HEK293T (cell line): ENCODE measurements around the gene DNAH3.

Experiments
- FOXM1 ChIP-seq: fragments of 450-650 bp; IDR thresholded peaks from 2 replicates; pipeline ENCODE4 v1.6.1; 2017; ENCODE audit warnings: mild to moderate bottlenecking, borderline replicate concordance
- SUZ12 ChIP-seq: fragments of 450-650 bp; IDR thresholded peaks from 2 replicates; pipeline ENCODE4 v1.6.1; 2016; ENCODE audit warnings: mild to moderate bottlenecking

DNA sequence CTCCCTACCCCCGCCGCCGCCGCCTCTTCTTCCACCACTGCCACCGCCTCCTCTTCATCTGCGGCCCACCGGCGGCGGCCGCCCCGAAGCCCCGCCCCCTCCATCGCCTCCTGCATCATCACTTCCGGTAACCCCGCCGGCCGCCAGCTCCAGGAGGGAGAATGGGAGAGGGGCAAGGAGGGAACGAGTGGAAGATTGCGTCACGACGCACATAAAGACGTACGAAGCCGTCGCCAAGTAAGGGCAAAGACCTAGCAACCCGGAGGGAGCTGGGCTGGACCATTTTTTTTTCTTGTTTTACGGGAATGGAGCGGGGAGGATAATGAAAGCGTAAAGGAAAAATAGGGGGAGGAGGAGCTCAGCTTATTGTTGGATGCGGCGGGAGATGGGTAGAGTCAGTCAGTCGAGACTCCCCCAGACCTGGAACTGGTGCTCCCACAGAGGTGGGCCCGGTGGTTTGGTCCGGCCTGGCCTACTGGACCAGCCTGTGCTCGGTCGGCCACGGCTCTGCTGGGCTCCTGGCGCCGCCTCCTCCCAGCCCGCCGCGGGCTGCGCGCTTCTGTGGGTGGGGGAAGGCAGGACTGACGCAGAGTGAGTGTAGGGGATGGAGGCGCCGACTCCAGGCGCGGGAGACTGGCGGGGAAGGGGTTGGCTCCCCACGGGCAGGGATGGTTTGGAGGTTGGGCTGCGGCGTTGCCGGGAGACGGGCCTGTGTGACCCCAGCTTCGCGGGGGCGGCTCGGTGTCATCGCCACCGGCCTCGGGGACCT lies 250.2 kb downstream of the DNAH3 start, which contains the start of the genes DCUN1D3 and LYRM1:
- TF ChIP-seq SUZ12 = no peak
- no peak for TF ChIP-seq FOXM1
